Astrocyte of the spinal cord (primary cell): ENCODE results near the gene JPT2.

Experiments
- DNase-seq: peaks from one replicate; pipeline ENCODE4 v3.0.0; 2011; ENCODE audit warnings: low read depth, low spot score
- H3K4me3 ChIP-seq: 2 replicates; pipeline ENCODE4 v1.5.1; 2011; ENCODE audit warnings: low read depth, mild to moderate bottlenecking, low read length, moderate library complexity
- in situ Hi-C: cut with HindIII; loops from 2 replicates; pipeline ENCODE4 v1.10.0; 2017; ENCODE audit warnings: low sequenced_read_pairs
- TF ChIP-seq, protein P1 (sequence below): IDR thresholded peaks from 2 replicates; pipeline ENCODE4 v1.5.1; 2012; ENCODE audit warnings: low read depth, mild to moderate bottlenecking, low read length, inconsistent platforms

JPT2 gene

DNA sequence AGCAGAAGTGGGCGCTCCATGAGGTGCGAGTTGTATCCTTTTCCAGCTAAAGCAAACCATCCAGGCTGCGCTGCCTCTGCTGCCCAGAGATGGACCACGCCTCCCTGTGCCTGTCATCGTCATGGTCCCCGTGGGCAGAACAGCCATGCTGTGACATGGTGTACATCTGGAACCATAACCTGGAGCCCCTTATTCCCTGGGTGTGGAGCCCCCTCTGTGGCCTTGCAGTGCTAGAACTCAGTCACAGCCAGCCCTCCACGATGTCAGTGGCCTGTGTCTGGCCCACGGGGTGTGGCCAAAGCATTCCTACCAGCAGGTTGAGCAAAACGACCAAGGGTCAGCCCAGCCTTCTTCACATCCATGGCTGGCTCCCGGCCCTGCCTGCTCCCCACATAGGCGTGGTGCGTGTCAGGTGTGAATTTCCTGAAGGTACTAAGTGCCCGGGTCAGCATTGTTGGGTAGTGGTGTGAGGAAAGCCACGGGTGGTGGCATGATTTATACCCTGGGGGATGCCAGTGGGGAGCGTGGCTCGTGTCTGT is 22.7 kb upstream of the JPT2 start:
- DNase-seq: no peak
- in situ Hi-C loops: no loop called here
- no peak overlapping the region for H3K4me3 ChIP-seq
- TF ChIP-seq, protein P1, sequence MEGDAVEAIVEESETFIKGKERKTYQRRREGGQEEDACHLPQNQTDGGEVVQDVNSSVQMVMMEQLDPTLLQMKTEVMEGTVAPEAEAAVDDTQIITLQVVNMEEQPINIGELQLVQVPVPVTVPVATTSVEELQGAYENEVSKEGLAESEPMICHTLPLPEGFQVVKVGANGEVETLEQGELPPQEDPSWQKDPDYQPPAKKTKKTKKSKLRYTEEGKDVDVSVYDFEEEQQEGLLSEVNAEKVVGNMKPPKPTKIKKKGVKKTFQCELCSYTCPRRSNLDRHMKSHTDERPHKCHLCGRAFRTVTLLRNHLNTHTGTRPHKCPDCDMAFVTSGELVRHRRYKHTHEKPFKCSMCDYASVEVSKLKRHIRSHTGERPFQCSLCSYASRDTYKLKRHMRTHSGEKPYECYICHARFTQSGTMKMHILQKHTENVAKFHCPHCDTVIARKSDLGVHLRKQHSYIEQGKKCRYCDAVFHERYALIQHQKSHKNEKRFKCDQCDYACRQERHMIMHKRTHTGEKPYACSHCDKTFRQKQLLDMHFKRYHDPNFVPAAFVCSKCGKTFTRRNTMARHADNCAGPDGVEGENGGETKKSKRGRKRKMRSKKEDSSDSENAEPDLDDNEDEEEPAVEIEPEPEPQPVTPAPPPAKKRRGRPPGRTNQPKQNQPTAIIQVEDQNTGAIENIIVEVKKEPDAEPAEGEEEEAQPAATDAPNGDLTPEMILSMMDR: no peak

DNA sequence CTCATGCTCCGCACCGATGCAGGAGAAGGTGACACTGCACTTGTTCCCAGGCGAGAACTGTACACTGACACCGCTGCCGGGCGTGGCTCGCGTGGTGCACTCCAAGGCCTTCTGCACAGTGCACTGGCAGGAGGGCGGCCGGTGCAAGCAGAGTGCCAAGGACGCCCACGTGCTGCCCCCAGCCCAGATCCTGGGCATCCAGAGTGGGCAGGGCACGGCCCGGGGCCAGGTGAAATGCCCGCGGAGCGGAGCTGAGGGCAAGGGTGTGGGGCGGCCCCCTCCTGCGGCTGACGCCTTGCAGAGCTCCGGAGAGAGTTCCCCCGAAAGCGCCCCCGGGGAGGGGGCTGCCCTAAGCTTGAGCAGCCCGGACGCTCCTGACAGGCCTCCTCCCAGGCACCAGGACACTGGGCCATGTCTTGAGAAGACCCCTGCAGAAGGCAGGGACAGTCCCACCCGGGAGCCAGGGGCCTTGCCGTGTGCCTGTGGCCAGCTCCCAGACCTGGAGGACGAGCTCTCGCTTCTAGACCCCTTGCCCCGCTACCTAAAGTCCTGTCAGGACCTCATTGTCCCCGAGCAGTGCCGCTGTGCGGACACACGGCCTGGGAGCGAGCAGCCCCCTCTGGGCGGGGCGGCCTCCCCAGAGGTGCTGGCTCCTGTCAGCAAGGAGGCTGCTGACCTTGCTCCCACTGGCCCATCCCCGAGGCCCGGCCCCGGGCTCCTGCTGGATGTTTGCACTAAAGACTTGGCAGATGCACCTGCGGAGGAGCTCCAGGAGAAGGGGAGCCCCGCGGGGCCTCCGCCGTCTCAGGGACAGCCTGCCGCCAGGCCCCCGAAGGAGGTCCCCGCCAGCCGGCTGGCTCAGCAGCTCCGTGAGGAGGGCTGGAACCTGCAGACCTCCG is 21.9 kb upstream of the JPT2 start:
- DNase-seq: no peak
- in situ Hi-C loops: no loop called here

DNA sequence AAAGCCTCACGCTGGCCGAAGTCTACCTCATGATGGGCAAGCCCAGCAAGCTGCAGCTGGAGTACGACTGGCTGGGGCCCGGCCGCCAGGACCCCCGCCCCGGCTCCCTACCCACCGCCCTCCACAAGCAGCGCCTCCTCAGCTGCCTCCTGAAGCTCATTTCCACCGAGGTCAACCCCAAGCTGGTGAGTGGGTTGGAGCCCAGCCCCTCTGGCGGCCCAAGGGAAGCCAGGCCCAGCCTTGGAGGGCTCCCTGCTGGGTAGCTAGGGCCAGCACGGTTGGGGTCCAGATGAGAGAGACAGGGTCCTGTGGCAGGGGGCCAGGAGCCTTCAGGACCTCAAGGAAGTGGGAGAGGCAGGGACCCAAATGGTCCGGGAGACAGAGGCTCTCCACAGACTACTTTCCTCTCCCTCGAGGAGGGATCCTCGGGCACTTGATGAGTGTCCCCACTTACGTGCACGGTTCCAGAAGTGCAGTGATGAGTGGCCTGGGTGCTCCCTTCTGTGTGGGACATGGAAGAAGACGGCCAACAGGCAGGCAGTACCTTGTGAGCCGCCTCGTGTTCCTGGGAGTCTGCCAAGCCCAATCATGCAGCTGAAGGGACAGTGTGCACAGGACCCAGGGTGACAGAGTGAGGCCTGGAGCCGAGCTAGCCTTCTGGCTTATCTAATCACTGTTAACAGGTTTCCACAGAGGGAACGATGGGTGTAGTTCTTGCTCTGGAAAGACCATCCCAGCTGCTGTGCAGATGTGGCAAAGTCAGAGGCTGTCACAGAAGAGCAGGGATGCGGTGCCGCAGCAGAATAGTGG is 21.1 kb upstream of the JPT2 start:
- H3K4me3 ChIP-seq: no peak overlapping the region
- in situ Hi-C loops: no loop called here
- DNase-seq: no peak
- TF ChIP-seq, protein P1: no peak

More for the DNA sequence above, 21.9 kb upstream of the JPT2 start:
- no peak overlapping the region for H3K4me3 ChIP-seq
- TF ChIP-seq, protein P1: no peak

DNA sequence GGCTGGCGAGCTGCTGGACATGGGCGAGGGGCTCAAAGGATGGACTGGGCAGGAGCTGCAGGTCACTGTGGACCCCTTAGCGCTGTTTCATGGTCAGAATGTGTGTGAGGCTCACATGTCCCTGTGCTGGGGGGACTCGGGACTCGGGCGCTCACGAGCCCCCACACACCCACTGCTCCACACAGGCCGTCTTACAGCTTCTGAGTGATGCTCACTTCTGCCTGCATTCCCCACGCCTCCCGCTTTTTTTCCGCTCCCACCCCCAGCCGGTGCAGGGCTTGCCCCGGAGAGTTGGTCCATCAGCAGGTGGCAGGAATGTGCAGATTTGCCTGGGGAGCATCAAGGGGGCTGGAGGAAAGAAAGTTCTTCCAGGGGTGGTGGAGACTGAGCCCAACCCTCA is 20.2 kb upstream of the JPT2 start:
- no peak for DNase-seq
- in situ Hi-C loops: no loop called here
- no peak overlapping the region for H3K4me3 ChIP-seq
- TF ChIP-seq, protein P1: no peak

DNA sequence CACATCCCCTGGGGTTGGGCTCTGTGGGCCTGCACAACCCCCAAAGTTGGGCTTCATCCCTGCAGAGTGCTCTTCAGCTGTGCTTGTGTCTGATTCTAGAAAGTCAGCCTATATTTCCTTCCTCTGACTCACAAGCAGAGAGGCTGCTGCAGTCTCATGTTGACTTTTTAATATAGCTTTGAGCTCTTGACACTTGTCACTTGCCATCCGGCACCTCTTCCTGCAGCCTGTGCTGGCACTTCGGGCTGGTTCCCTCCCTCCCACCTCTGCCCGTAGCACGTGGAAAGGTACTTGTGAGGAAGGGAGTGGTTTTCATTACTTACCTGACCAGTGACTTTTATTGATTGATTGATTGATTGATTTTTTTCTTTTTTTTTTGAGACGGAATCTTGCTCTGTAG is 19.0 kb upstream of the JPT2 start:
- TF ChIP-seq, protein P1: no peak
- no peak for DNase-seq
- in situ Hi-C loops: no loop called here
- H3K4me3 ChIP-seq: no peak overlapping the region

DNA sequence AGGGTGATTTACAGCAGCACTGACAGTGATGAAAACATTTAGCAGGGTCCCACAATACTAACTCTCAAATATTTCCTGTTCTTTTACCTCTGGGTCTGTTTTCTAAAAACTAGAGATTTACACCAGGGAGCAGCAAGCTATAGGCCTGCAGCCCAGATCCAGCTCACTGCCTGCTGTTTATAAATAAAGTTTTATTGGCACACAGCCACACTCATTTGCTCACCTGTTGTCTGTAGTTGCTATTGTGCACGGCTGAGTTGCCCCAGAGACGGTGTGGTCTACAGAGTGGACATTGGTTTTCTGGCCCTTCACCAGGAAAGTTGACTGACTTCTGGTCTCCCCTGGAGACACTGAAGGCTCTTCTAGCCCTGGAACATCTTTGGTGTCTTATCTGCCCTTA is 16.3 kb upstream of the JPT2 start:
- TF ChIP-seq, protein P1: no peak
- H3K4me3 ChIP-seq: no peak overlapping the region
- in situ Hi-C loops: no loop called here
- DNase-seq: no peak
